HG02798 (cell line): ENCODE data around the gene STARD3.
"Not testable (repeated sequence)": the region's sequence is repeated elsewhere in the genome, so short reads cannot be mapped to it uniquely, and the experiment has no call there.

Experiments used
- ATAC-seq: cut with Tn5 transposase; IDR thresholded peaks from one replicate; pipeline ENCODE4 v1.9.1; 2021; ENCODE audit warnings: mild to moderate bottlenecking; ENCODE audit not compliant: unreplicated experiment, poor library complexity

STARD3 gene

GRCh38 chr17:39706383-39706782, 69.4 kb downstream of the STARD3 start:
- no peak for ATAC-seq

DNA sequence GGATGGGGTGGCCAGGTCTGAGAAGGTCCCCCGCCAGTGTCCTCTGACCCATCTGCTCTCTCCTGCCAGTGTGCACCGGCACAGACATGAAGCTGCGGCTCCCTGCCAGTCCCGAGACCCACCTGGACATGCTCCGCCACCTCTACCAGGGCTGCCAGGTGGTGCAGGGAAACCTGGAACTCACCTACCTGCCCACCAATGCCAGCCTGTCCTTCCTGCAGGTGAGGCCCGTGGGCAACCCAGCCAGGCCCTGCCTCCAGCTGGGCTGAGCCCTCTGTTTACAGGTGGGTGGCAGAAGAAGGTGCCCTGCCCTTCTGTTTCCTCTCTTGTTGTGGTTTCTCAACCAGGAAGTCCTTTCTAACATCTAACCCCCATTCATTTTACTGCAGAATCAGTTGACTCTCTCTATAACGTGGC, 70.0 kb downstream of the STARD3 start:
- ATAC-seq, result no peak

GRCh38 chr17:39709319-39709997, 72.5 kb downstream of the STARD3 start:
- ATAC-seq, result no peak

GRCh38 chr17:39709998-39710964, 73.3 kb downstream of the STARD3 start:
- ATAC-seq, result no peak

- not testable (repeated sequence) for ATAC-seq
Observed at GRCh38 chr17:39711071-39711470, 74.1 kb downstream of the STARD3 start.

DNA sequence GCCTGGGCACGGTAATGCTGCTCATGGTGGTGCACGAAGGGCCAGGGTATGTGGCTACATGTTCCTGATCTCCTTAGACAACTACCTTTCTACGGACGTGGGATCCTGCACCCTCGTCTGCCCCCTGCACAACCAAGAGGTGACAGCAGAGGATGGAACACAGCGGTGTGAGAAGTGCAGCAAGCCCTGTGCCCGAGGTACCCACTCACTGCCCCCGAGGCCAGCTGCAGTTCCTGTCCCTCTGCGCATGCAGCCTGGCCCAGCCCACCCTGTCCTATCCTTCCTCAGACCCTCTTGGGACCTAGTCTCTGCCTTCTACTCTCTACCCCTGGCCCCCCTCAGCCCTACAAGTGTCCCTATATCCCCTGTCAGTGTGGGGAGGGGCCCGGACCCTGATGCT, 74.9 kb downstream of the STARD3 start:
- no peak for ATAC-seq
